Measurements from ENCODE around the gene TYR. TPM values are rescaled to one million over a fixed set of nuclear protein-coding genes. Genes with fewer than 3 reads are reported as not detected.
"Not testable (repeated sequence)": the region's sequence is repeated elsewhere in the genome, so short reads cannot be mapped to it uniquely, and the experiment has no call there.

The TYR gene
- total RNA-seq, 2 experiments from 2014 or later = not detected

GRCh38 chr11:89267660-89268302 lies 90.1 kb downstream of the TYR start:
- intact Hi-C loops (cut with micrococcal nuclease) = no loop called here
- TF ChIP-seq CTCF (IDR thresholded peaks at IDR 0.05) = no peak
- peaks cover 2% of the 10 kb centered on the region for H3K9me3 Mint-ChIP-seq
- DNase-seq (no peak), ATAC-seq (no peak)
- H3K4me3 Mint-ChIP-seq = no peak overlapping the region
- ChIA-PET CTCF (no interaction called here), POLR2A (no interaction called here)
- no peaks in the 10 kb centered on the region for H3K27me3 Mint-ChIP-seq
- no peaks in the 10 kb centered on the region for H3K36me3 Mint-ChIP-seq (ENCODE audit: low read depth)
- H3K4me1 Mint-ChIP-seq (ENCODE audit: low read depth) = no peaks in the 10 kb centered on the region
- H3K27ac Mint-ChIP-seq = no peak overlapping the region

GRCh38 chr11:89272540-89273088 lies 94.9 kb downstream of the TYR start:
- H3K27me3 Mint-ChIP-seq; H3K4me1 Mint-ChIP-seq (ENCODE audit: low read depth); H3K9me3 Mint-ChIP-seq; CTCF ChIA-PET; H3K36me3 Mint-ChIP-seq (ENCODE audit: low read depth); H3K4me3 Mint-ChIP-seq; H3K27ac Mint-ChIP-seq; DNase-seq; ATAC-seq; intact Hi-C loops (cut with micrococcal nuclease); POLR2A ChIA-PET: not testable (repeated sequence)

GRCh38 chr11:89273220-89273619 lies 95.5 kb downstream of the TYR start:
- H3K36me3 Mint-ChIP-seq (ENCODE audit: low read depth); intact Hi-C loops (cut with micrococcal nuclease); H3K9me3 Mint-ChIP-seq; DNase-seq; H3K27me3 Mint-ChIP-seq; POLR2A ChIA-PET; H3K4me1 Mint-ChIP-seq (ENCODE audit: low read depth); H3K4me3 Mint-ChIP-seq; H3K27ac Mint-ChIP-seq; CTCF ChIA-PET; ATAC-seq: not testable (repeated sequence)

GRCh38 chr11:89275966-89276365 lies 98.3 kb downstream of the TYR start:
- POLR2A ChIA-PET = no interaction called here
- Mint-ChIP-seq H3K9me3 (peaks cover 2% of the 10 kb centered on the region), H3K36me3 (ENCODE audit: low read depth) (no peaks in the 10 kb centered on the region), H3K27me3 (no peaks in the 10 kb centered on the region), H3K4me1 (ENCODE audit: low read depth) (no peaks in the 10 kb centered on the region), H3K4me3 (no peak overlapping the region), H3K27ac (no peak overlapping the region)
- CTCF ChIA-PET = no interaction called here
- intact Hi-C loops (cut with micrococcal nuclease) = no loop called here
- ATAC-seq (no peak), DNase-seq (no peak)
- no peak for TF ChIP-seq CTCF (IDR thresholded peaks at IDR 0.05)

- DNase-seq (no peak), ATAC-seq (no peak)
- intact Hi-C loops (cut with micrococcal nuclease) = no loop called here
- H3K27ac Mint-ChIP-seq = no peak overlapping the region
- no peak for TF ChIP-seq CTCF (IDR thresholded peaks at IDR 0.05)
- H3K4me3 Mint-ChIP-seq = no peak overlapping the region
- no peaks in the 10 kb centered on the region for H3K4me1 Mint-ChIP-seq (ENCODE audit: low read depth)
- POLR2A ChIA-PET = no interaction called here
- CTCF ChIA-PET = no interaction called here
- H3K27me3 Mint-ChIP-seq = no peaks in the 10 kb centered on the region
- H3K36me3 Mint-ChIP-seq (ENCODE audit: low read depth) = no peaks in the 10 kb centered on the region
- no peaks in the 10 kb centered on the region for H3K9me3 Mint-ChIP-seq
Observed at GRCh38 chr11:89279176-89279575, 101.5 kb downstream of the TYR start.

GRCh38 chr11:89281032-89281677 lies 103.5 kb downstream of the TYR start:
- intact Hi-C loops (cut with micrococcal nuclease); H3K4me1 Mint-ChIP-seq (ENCODE audit: low read depth); H3K36me3 Mint-ChIP-seq (ENCODE audit: low read depth); H3K27me3 Mint-ChIP-seq; H3K4me3 Mint-ChIP-seq; H3K27ac Mint-ChIP-seq; DNase-seq; POLR2A ChIA-PET; ATAC-seq; H3K9me3 Mint-ChIP-seq; CTCF ChIA-PET: not testable (repeated sequence)

- H3K27me3 Mint-ChIP-seq; CTCF ChIA-PET; H3K9me3 Mint-ChIP-seq; ATAC-seq; DNase-seq; H3K27ac Mint-ChIP-seq; intact Hi-C loops (cut with micrococcal nuclease); POLR2A ChIA-PET; H3K4me3 Mint-ChIP-seq; H3K36me3 Mint-ChIP-seq (ENCODE audit: low read depth); H3K4me1 Mint-ChIP-seq (ENCODE audit: low read depth): not testable (repeated sequence)
Observed at GRCh38 chr11:89286601-89287000, 108.9 kb downstream of the TYR start.

- H3K27ac Mint-ChIP-seq; intact Hi-C loops (cut with micrococcal nuclease); H3K36me3 Mint-ChIP-seq (ENCODE audit: low read depth); POLR2A ChIA-PET; H3K4me1 Mint-ChIP-seq (ENCODE audit: low read depth); CTCF ChIA-PET; ATAC-seq; DNase-seq; H3K27me3 Mint-ChIP-seq; H3K9me3 Mint-ChIP-seq; H3K4me3 Mint-ChIP-seq: not testable (repeated sequence)
Observed at GRCh38 chr11:89288004-89288403, 110.3 kb downstream of the TYR start.

Measured in activated CD8-positive, alpha-beta T cell treated with anti-CD3 and anti-CD28 coated beads for 36 hours (primary cell).